Raji (cell line): ENCODE data around the gene FRMD4A.

ENCODE experiments used
- POLR2A ChIP-seq: IDR thresholded peaks from 2 replicates; pipeline ENCODE4 v1.6.1; 2011; ENCODE audit warnings: low read depth, low read length, control low read depth; ENCODE audit not compliant: insufficient read depth

Gene FRMD4A

DNA sequence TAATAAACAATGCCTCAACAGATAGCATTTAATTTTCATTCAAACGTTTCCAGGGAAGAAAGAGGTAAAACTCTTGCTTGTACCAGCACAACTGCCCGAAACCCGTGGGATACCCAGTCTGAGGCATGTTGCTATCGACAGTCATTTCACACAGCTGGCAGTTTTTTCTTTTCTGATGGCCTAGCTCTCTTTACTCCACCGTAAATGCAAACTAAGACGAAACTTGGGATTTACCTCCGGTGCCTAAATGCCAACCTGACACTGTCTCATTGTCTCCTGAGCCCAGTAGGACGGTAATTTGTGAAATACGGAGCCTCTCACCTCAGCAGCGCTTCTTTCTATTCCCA, 600.4 kb downstream of the FRMD4A start:
- TF ChIP-seq POLR2A: no peak

DNA sequence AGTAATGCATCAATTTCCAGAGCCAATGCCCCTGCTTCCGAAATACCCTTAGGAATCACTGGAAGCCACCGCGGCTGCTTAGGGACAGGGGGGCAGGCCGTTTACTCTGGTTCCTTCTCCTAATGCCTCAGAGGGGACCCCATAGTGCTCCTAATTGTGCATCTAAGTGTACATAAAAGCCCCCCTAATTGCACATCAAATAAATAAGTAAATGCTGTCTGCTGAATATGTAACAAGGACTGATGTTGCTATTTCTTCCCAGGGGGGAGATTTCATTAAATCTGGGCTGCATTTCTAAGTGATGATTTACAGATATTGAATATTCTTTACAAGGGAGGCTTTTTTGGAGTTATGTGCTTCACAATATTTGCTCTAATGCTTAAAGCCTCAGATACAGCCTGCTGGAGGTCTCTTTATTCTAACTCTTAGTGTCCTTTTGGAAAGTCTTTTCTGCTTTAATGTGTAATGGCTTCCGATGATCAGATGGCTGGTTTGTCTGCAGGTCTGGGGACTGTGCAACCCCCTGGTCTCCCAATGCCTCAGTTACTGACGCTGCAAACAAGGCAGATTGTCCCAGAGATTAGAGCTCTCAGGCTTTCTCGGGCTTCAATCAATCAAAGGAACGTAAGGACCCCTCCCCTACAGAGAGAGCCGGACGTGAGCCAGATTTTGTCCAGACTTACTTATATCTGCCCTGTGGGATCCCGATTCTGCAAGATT, 601.0 kb downstream of the FRMD4A start:
- no peak for TF ChIP-seq POLR2A

DNA sequence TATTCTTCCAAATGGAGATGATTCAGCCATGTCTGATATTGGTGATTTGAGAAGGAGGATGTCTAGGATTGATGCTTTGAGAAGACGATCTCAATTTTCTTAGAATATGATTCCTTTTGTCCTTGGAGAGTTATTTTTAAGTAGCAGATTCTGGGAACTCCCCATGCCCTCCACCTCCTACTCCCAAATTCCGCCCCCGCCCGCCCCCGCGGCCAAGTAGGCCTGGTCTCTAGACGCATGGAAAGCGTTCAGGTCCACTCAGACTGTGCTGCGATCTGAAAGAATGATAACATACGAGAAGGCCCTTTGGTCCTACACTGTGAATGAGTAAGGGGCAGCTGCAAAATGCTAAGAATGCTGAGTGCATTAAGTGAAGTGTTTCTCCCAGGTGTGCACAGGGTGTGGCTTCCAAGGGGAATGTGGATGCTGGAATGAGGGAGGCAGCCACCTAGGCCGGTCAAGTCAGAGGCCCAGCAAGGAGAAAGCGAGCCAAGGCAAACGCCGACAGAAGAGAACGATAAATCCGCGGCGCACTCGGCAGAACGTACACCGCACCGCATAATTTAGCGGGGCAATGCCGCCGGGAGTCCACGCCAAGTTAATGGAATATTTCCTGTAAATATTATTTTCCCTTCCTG, 601.7 kb downstream of the FRMD4A start:
- no peak for TF ChIP-seq POLR2A

- TF ChIP-seq POLR2A: no peak
Observed at GRCh38 chr10:13725594-13725993, 605.1 kb downstream of the FRMD4A start.

DNA sequence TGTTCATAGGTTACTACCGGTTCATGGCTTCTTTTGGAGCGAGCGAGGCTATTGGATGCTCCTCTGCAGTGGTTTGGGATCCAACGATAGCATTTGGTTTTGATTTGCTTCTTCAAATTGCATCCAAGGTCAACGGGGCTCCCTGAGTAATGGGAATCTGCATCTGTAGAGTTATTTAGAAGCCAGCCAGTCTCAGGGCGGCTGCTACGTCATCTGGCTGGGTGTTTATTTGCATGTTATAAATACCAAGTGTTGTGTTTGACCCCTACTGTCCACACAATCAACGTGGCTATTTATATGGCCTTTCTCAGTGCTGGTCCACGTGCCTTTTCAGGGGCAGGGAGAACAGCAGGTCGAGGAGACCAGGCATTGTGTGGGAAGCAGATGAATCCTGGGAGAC, 606.2 kb downstream of the FRMD4A start:
- TF ChIP-seq POLR2A: no peak

DNA sequence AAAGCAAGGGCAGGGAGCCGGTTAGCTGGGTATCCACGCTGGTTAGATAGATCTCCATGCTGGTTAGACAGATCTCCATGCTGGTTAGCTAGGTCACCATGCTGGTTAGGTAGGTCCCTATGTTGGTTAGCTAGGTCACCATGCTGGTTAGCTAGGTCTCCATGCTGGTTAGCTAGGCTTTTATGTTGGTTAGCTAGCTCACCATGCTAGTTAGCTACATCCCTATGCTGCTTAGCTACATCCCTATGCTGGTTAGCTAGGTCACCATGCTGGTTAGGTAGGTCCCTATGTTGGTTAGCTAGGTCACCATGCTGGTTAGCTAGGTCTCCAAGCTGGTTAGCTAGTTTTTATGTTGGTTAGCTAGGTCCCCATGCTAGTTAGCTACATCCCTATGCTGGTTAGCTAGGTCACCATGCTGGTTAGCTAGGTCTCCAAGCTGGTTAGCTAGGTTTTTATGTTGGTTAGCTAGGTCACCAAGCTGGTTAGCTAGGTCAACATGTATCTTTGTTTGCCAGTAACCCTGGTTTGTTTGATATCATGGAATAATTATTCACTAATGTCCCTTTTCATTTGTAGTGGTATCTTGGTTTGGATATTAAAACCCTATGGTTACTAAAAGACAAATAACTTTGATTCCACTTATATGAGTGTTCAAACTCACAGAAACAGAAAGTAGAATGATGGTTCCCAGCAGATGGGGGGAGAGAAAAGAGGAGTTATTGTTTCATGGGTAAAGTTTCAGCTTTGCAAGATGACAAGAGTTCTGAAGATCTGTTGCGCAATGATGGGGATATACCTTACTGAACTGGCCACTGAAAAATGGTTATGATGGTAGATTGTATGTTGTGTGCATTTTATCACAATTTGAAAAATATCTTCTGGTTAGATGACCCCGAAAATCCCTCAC, 607.7 kb downstream of the FRMD4A start:
- no peak for TF ChIP-seq POLR2A

GRCh38 chr10:13721486-13721885, 609.2 kb downstream of the FRMD4A start:
- TF ChIP-seq POLR2A: no peak

DNA sequence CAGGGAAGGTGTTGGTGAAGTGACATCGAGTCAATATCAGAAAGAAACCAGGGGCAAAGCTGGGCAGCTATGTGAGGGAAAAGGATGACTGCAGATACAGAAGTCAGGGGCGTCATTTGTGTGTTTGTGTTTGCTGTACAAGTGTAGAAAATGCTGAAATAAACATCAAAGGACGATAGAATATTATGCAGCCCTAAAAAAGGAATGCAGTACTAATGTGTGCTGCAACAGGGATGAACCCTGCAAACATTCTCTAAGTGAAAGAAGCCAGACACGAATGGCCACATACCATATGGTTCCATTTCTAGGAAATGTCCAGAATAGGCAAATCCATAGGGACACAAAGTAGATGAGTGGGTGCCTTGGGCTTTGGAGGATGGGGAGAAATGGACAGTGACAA, 610.0 kb downstream of the FRMD4A start:
- no peak for TF ChIP-seq POLR2A

DNA sequence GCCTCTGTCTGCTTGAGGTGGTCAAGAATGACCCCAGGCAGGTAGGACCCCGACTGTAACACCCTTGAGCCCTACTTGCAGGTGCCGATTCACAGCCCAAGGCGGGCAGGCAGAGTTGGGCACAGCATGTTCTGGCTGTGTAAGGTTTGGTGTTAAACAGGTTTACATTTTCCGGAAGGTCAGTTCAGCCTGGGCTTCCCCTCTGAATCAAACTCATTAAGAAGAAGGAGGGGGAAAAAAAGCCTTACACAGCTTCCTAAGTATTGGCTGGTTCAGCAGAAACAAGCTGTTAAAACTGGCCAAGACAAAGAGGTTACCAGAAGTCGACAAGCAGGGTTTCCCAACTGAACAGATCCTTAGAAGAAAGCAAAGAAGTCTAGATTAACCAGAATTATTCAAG, 611.3 kb downstream of the FRMD4A start:
- no peak for TF ChIP-seq POLR2A

GRCh38 chr10:13718820-13719219, 611.9 kb downstream of the FRMD4A start:
- no peak for TF ChIP-seq POLR2A

DNA sequence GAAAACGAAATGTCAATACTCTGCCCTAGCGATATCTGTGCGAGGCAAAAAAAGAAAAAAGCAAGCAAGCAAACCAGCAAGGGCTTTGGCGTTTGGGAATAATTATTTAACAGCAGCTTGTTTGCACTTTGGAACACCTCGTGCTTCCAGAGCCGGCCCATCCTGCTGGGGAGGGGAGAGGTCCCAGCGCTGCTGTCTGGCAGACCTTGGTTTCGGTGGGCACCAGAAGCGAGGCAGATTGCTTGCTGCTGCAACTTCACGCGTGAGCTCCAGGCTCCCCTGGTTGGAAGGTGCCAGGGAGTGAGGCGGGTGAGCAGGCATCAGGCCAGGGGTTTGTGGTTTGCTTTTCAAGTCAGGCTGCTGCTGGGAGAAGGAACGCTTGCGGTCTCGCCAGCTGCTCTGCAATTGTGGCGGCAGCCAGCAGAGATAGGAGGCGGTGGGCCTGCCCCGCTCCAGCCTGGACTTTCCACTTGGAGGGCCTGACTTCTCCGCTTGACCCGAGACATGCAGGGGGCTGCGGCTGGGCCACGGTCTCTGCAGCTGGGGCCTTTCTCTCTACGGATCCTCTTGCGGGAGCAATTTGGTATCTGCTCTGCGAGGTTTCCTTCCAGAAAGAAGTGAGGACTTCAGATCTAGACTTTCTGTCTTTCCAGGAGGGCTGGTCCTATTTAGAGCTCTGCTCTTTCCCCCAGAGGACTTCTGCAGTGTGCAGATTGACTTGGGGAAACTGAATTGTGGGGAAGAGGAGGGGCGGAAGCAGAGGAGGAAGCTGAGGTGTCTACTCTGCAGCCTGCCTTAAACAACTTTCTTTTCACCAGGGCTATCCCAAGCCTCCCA, 612.6 kb downstream of the FRMD4A start:
- TF ChIP-seq POLR2A: no peak

DNA sequence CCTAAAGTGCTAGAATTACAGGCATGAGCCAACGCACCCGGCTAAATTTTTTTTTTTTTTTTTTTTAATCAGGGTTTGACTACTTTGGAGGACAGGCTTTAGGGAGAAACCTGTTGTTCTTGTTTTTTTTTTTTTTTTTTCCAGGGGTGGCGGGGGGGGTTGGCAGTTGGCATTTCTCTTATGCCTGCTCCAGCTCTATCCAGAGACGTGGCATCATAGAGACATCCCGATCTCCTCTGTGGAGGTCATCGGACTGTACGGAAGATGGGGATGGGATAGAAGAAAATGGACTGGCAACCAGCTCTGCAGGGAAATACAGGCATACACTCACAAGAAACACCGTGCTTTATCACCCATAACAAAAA, 613.2 kb downstream of the FRMD4A start:
- no peak for TF ChIP-seq POLR2A

GRCh38 chr10:13716081-13717071, 614.3 kb downstream of the FRMD4A start:
- no peak for TF ChIP-seq POLR2A

- no peak for TF ChIP-seq POLR2A
Observed at GRCh38 chr10:13715100-13715499, 615.6 kb downstream of the FRMD4A start.
